Measurements from ENCODE around the gene TBCD. TPM values are rescaled to one million over a fixed set of nuclear protein-coding genes. Genes with fewer than 3 reads are reported as not detected.
A peak's percentile ranks its signal among the peaks of the same experiment; 100 is the strongest.

TBCD gene
- total RNA-seq, 5 donors from 2014 or later (not counting 1 experiment from before 2014, with no cell fraction given) = 94.4 to 262 (median 223) TPM

DNA sequence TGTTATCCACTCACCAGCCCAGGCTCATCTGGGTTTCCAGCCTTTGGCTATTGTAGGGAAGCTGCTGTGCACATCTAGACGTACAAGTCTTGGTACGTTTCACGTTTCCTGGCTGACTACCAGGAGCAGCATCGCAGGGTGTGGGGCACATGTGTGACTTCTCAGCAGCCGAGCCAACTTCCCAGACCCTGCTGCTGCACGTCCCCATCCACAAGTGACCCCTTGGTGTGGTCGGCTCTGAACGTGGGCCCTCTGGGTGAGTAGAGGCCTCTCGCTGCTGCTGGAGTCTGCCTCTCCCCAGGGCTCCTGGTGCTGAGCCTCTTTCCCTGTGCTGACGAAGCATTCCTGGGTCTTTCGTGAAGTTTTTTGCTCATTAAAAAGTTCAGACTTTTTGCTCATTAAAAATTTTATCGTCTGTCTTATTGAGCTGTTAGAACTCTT is 158.2 kb downstream of the TBCD start:
- CTCF ChIA-PET = no interaction called here
- Histone ChIP-seq H3K4me3 (ENCODE audit: control insufficient read depth in 1 of 2, extremely low read depth in 1 of 2, low read length in 1 of 2) (peak overlapping the region; percentile 5 to 10), H3K27me3 (replicated peaks in 1 of 2; ENCODE audit: control insufficient read depth in 2 of 2, extremely low read depth in 1 of 2, insufficient read depth in 2 of 2, low read length in 1 of 2) (no peaks in the 10 kb centered on the region), H3K4me1 (ENCODE audit: control insufficient read depth in 1 of 2, extremely low read depth in 1 of 2, insufficient read depth in 2 of 2, low read length in 2 of 2) (peaks cover 0 to 24% of the 10 kb centered on the region in 2 experiments), H3K36me3 (ENCODE audit: control insufficient read depth in 2 of 2, extremely low read depth in 1 of 2, insufficient read depth in 1 of 2, low read length in 1 of 2) (peaks cover 13 to 52% of the 10 kb centered on the region in 2 donors), H3K27ac (ENCODE audit: low read length) (peak overlapping the region; percentile 60), H3K9me3 (no peaks in the 10 kb centered on the region)
- ATAC-seq (replicated peaks in 1 of 4) = peak in 1 of 4 experiments; percentile 23
- H3K4me1 Mint-ChIP-seq = peaks cover 23 to 28% (median 26%) of the 10 kb centered on the region in 3 donors
- H3K27ac Mint-ChIP-seq = peak overlapping the region in 1 of 2 donors; percentile 44
- WGBS (ENCODE audit: insufficient coverage) = 82% methylated on average over 8 of the region's 12 CpGs
- POLR2A ChIA-PET = interaction anchor here in 1 of 2 donors (0.6 kb wide), 1 partner anchor 116 kb away, joined by 3 read pairs; no protein-coding TSS in a partner anchor
- no peaks in the 10 kb centered on the region for H3K27me3 Mint-ChIP-seq
- no peak for DNase-seq
- no peaks in the 10 kb centered on the region for H3K9me3 Mint-ChIP-seq
- no peak overlapping the region for H3K4me3 Mint-ChIP-seq
- peaks cover 30% of the 10 kb centered on the region for H3K36me3 Mint-ChIP-seq

DNA sequence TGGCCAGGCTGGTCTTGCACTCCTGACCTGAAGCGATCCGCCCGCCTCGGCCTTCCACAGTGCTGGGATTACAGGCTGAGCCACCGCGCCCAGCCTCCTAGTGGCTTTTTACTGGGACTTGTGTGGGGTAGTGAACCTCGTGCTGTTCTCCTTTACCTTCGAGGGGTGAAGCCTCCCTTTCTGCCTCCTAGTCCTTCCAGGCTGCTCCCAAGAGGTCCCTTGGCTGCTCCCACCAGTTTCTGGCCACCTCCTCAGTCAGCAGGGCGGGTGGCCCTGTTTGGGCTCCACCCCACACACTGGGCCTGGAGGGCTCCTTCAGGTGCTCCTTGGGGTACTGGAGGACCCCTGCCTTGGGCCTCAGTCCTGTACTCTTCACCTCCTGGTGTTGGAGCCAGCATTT is 158.9 kb downstream of the TBCD start:
- CTCF ChIA-PET = no interaction called here
- 86% methylated on average over 7 of the region's 9 CpGs for WGBS (ENCODE audit: insufficient coverage)
- Mint-ChIP-seq H3K27ac (no peak overlapping the region), H3K4me1 (peaks cover 25 to 33% (median 32%) of the 10 kb centered on the region in 3 donors), H3K9me3 (no peaks in the 10 kb centered on the region), H3K27me3 (no peaks in the 10 kb centered on the region), H3K4me3 (no peak overlapping the region), H3K36me3 (peaks cover 30% of the 10 kb centered on the region)
- POLR2A ChIA-PET = interaction anchor here in 1 of 2 donors (0.5 kb wide), 1 partner anchor 10 kb away, joined by 3 read pairs; no protein-coding TSS in a partner anchor
- no peak for DNase-seq
- Histone ChIP-seq H3K4me1 (ENCODE audit: control insufficient read depth in 1 of 2, extremely low read depth in 1 of 2, insufficient read depth in 2 of 2, low read length in 2 of 2) (peaks cover 0 to 24% of the 10 kb centered on the region in 2 experiments), H3K9me3 (no peaks in the 10 kb centered on the region), H3K4me3 (ENCODE audit: control insufficient read depth in 1 of 2, extremely low read depth in 1 of 2, low read length in 1 of 2) (no peak overlapping the region), H3K27me3 (replicated peaks in 1 of 2; ENCODE audit: control insufficient read depth in 2 of 2, extremely low read depth in 1 of 2, insufficient read depth in 2 of 2, low read length in 1 of 2) (no peaks in the 10 kb centered on the region), H3K36me3 (ENCODE audit: control insufficient read depth in 2 of 2, extremely low read depth in 1 of 2, insufficient read depth in 1 of 2, low read length in 1 of 2) (peaks cover 13 to 50% of the 10 kb centered on the region in 2 donors), H3K27ac (ENCODE audit: low read length) (no peak overlapping the region)
- ATAC-seq (replicated peaks in 1 of 4) = no peak

DNA sequence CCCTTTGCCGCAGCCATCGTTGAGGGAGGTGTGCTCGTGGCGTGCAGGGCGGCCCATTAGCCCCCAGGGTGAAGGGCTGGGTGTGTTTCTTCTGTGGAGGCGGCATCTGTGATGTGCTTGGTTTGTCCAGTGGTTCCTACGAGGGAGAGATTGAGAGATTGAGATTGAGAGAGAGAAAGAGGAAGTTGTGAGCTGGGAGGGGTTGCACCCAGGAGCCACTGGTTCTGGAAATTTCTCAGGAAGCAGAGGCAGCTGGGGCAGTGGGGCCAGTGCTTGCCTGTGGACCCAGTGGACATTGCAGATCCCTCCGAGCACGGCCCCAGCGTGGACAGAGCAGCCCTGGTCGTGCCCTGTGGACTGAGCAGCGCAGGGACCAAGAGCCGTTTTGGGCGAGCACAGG is 160.0 kb downstream of the TBCD start:
- H3K27ac ChIP-seq (ENCODE audit: low read length) = no peak overlapping the region
- DNase-seq (no peak), ATAC-seq (replicated peaks in 1 of 4) (no peak)
- WGBS (ENCODE audit: insufficient coverage) = 79% methylated on average over 13 of the region's 14 CpGs
- no peak overlapping the region for H3K4me3 ChIP-seq (ENCODE audit: control insufficient read depth in 1 of 2, extremely low read depth in 1 of 2, low read length in 1 of 2)
- ChIA-PET POLR2A (no interaction called here), CTCF (interaction anchor here in 1 of 2 donors (0.6 kb wide), 1 partner anchor 49 kb away, joined by 5 read pairs; no protein-coding TSS in a partner anchor)
- Mint-ChIP-seq H3K4me1 (peaks cover 25 to 39% (median 39%) of the 10 kb centered on the region in 3 donors), H3K36me3 (peaks cover 30% of the 10 kb centered on the region), H3K9me3 (no peaks in the 10 kb centered on the region), H3K27ac (peak overlapping the region in 1 of 2 donors; percentile 72), H3K4me3 (no peak overlapping the region), H3K27me3 (no peaks in the 10 kb centered on the region)
- H3K36me3 ChIP-seq (ENCODE audit: control insufficient read depth in 2 of 2, extremely low read depth in 1 of 2, insufficient read depth in 1 of 2, low read length in 1 of 2) = peaks cover 13 to 39% of the 10 kb centered on the region in 2 donors
- no peaks in the 10 kb centered on the region for H3K9me3 ChIP-seq
- peaks cover 0 to 24% of the 10 kb centered on the region in 2 experiments for H3K4me1 ChIP-seq (ENCODE audit: control insufficient read depth in 1 of 2, extremely low read depth in 1 of 2, insufficient read depth in 2 of 2, low read length in 2 of 2)
- no peaks in the 10 kb centered on the region for H3K27me3 ChIP-seq (replicated peaks in 1 of 2; ENCODE audit: control insufficient read depth in 2 of 2, extremely low read depth in 1 of 2, insufficient read depth in 2 of 2, low read length in 1 of 2)

DNA sequence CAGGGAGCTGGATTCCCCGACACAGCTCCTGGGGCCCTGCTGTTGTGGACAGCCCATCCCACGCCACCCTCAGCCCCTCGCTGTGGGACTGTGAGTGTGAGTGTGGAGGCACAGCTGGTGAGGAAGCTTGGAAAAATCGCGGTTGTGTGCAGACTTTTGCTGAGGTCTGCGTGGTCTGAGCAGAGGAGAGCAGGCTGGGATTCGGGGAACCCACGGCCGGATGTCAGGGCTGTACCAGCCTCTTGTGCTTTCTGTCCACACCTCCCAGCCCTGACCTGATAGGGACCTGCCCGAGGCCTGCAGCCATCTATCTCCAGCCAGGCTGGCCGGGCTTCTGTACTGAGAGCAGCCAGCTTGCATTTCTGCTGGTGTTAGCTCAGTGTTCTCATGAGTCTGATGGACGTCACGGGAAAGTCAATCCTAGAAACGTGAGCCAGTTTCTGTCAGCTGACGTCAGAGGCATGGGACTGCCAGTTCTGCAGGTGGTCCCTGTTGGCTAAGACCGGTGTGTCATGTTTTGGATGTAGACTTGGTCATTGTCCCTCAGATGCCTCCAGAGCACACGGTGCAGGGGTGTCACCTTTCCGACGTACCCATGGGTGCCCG is 160.7 kb downstream of the TBCD start:
- H3K27ac Mint-ChIP-seq = no peak overlapping the region
- peaks cover 25 to 39% (median 39%) of the 10 kb centered on the region in 3 donors for H3K4me1 Mint-ChIP-seq
- CTCF ChIA-PET = no interaction called here

DNA sequence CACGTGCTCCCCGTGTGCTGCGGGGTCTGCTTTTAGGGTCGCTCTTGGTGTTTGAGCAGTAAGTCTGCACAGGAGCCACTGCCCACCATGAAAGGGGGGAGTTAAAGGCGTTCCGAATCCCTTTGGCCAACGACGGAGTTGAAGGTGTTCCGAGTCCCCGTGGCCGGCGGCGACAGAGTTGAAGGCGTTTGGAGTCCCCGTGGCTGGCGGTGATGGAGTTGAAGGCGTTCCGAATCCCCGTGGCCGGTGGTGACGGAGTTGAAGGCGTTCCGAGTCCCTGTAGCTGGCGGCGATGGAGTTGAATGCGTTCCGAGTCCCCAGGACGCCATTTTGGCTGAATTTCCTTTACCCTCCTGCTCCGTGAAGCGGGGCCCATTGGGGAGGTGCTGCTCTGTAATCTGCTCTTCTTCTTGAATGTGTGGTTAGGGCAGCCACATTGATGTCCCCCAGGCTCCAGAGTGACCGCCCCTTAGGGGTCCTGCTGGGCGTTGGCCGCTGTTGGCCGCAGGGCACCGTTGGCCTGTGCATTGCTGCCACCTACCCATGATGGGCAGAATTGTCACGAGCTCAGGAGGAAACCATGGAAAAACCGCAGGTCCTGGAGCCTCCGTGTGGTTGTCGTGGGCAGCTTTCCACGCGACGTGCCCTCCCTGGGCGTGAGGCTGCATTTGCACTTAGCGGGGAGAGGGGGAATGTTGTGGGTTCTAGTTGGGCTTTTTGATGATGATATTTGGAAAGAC is 161.6 kb downstream of the TBCD start:
- CTCF ChIA-PET = no interaction called here
- Mint-ChIP-seq H3K27me3 (no peaks in the 10 kb centered on the region), H3K4me3 (no peak overlapping the region), H3K36me3 (peaks cover 25% of the 10 kb centered on the region), H3K4me1 (peaks cover 20 to 37% (median 34%) of the 10 kb centered on the region in 3 donors), H3K9me3 (no peaks in the 10 kb centered on the region), H3K27ac (no peak overlapping the region)
- Histone ChIP-seq H3K27me3 (replicated peaks in 1 of 2; ENCODE audit: control insufficient read depth in 2 of 2, extremely low read depth in 1 of 2, insufficient read depth in 2 of 2, low read length in 1 of 2) (no peaks in the 10 kb centered on the region), H3K9me3 (no peaks in the 10 kb centered on the region), H3K36me3 (ENCODE audit: control insufficient read depth in 2 of 2, extremely low read depth in 1 of 2, insufficient read depth in 1 of 2, low read length in 1 of 2) (peaks cover 13 to 27% of the 10 kb centered on the region in 2 donors), H3K4me3 (ENCODE audit: control insufficient read depth in 1 of 2, extremely low read depth in 1 of 2, low read length in 1 of 2) (no peak overlapping the region), H3K27ac (ENCODE audit: low read length) (no peak overlapping the region), H3K4me1 (ENCODE audit: control insufficient read depth in 1 of 2, extremely low read depth in 1 of 2, insufficient read depth in 2 of 2, low read length in 2 of 2) (peaks cover 0 to 24% of the 10 kb centered on the region in 2 experiments)
- POLR2A ChIA-PET = no interaction called here
- WGBS (ENCODE audit: insufficient coverage) = 96% methylated on average over 42 of the region's 44 CpGs
- no peak for ATAC-seq (replicated peaks in 1 of 4)
- no peak for DNase-seq

More for the DNA sequence above, 160.7 kb downstream of the TBCD start:
- Mint-ChIP-seq H3K9me3 (no peaks in the 10 kb centered on the region), H3K27me3 (no peaks in the 10 kb centered on the region), H3K4me3 (no peak overlapping the region), H3K36me3 (peaks cover 30% of the 10 kb centered on the region)
- DNase-seq = no peak
- no peak for ATAC-seq (replicated peaks in 1 of 4)
- H3K27me3 ChIP-seq (replicated peaks in 1 of 2; ENCODE audit: control insufficient read depth in 2 of 2, extremely low read depth in 1 of 2, insufficient read depth in 2 of 2, low read length in 1 of 2) = no peaks in the 10 kb centered on the region
- H3K27ac ChIP-seq (ENCODE audit: low read length) = no peak overlapping the region
- peaks cover 13 to 32% of the 10 kb centered on the region in 2 donors for H3K36me3 ChIP-seq (ENCODE audit: control insufficient read depth in 2 of 2, extremely low read depth in 1 of 2, insufficient read depth in 1 of 2, low read length in 1 of 2)
- H3K4me1 ChIP-seq (ENCODE audit: control insufficient read depth in 1 of 2, extremely low read depth in 1 of 2, insufficient read depth in 2 of 2, low read length in 2 of 2) = peaks cover 0 to 23% of the 10 kb centered on the region in 2 experiments
- no peak overlapping the region for H3K4me3 ChIP-seq (ENCODE audit: control insufficient read depth in 1 of 2, extremely low read depth in 1 of 2, low read length in 1 of 2)
- H3K9me3 ChIP-seq = no peaks in the 10 kb centered on the region
- 85% methylated on average over 20 of the region's 20 CpGs for WGBS (ENCODE audit: insufficient coverage)
- POLR2A ChIA-PET = no interaction called here

DNA sequence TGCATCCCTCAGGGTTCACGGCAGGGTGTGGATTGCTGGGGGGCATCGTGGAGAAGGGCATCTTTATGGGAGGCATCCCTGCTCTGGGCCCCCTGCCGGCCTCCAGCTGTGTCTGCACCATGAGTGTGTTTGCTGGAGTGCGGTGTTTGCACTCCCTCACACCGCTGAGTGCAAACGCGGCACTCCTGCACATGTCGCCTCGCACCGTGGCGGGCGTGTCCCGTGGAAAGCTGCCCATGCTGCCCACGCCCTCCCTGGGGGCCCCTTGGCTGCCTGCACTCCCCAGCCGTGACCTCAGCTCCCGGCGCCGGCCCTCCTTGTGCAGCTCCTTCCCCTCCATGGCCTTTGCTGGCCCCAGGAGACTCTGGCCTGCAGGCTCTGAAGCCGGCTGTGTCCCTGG is 162.5 kb downstream of the TBCD start:
- DNase-seq (no peak), ATAC-seq (replicated peaks in 1 of 4) (no peak)
- Histone ChIP-seq H3K36me3 (ENCODE audit: control insufficient read depth in 2 of 2, extremely low read depth in 1 of 2, insufficient read depth in 1 of 2, low read length in 1 of 2) (peaks cover 13 to 32% of the 10 kb centered on the region in 2 donors), H3K9me3 (no peaks in the 10 kb centered on the region), H3K4me3 (ENCODE audit: control insufficient read depth in 1 of 2, extremely low read depth in 1 of 2, low read length in 1 of 2) (no peak overlapping the region), H3K27ac (ENCODE audit: low read length) (no peak overlapping the region), H3K4me1 (ENCODE audit: control insufficient read depth in 1 of 2, extremely low read depth in 1 of 2, insufficient read depth in 2 of 2, low read length in 2 of 2) (peaks cover 0 to 18% of the 10 kb centered on the region in 2 experiments), H3K27me3 (replicated peaks in 1 of 2; ENCODE audit: control insufficient read depth in 2 of 2, extremely low read depth in 1 of 2, insufficient read depth in 2 of 2, low read length in 1 of 2) (no peaks in the 10 kb centered on the region)
- Mint-ChIP-seq H3K4me3 (no peak overlapping the region), H3K4me1 (peaks cover 14 to 32% (median 29%) of the 10 kb centered on the region in 3 donors), H3K27me3 (no peaks in the 10 kb centered on the region), H3K9me3 (no peaks in the 10 kb centered on the region), H3K27ac (no peak overlapping the region), H3K36me3 (peaks cover 24% of the 10 kb centered on the region)
- 93% methylated on average over 18 of the region's 19 CpGs for WGBS (ENCODE audit: insufficient coverage)
- CTCF ChIA-PET = interaction anchor here in 1 of 2 donors (0.7 kb wide), 1 partner anchor 133 kb away, joined by 3 read pairs; no protein-coding TSS in a partner anchor
- POLR2A ChIA-PET = interaction anchor here in 1 of 2 donors (0.7 kb wide), 1 partner anchor 165 kb away, joined by 3 read pairs; the partner anchor contains the start of gene METRNL
